GM18526 (cell line): ENCODE data around the gene PLA2G3.

Experiments used
- POLR2A ChIP-seq: IDR thresholded peaks from 3 replicates; pipeline ENCODE4 v1.6.1; 2011; ENCODE audit not compliant: insufficient read length; ENCODE audit errors: extremely low read depth

The PLA2G3 gene

DNA sequence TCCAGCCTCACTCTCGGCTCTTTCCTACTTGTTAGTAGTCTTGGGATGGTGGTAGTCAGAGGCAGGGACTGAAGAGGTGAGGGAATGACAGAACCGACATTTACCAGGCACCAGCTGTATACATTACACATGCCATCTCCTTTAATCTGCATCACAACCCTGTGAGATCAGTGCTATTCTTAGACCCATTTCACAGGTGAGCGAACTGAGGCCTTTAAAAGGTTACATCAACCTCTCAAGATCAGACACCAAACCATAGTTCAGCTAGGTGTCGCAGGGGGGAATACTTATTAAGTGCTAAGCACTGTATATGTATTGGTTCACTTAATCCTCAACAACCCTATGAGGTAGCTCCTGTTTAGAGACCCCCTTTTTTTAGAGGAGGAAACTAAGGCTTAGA lies 5.6 kb downstream of the PLA2G3 start:
- TF ChIP-seq POLR2A, result no peak

DNA sequence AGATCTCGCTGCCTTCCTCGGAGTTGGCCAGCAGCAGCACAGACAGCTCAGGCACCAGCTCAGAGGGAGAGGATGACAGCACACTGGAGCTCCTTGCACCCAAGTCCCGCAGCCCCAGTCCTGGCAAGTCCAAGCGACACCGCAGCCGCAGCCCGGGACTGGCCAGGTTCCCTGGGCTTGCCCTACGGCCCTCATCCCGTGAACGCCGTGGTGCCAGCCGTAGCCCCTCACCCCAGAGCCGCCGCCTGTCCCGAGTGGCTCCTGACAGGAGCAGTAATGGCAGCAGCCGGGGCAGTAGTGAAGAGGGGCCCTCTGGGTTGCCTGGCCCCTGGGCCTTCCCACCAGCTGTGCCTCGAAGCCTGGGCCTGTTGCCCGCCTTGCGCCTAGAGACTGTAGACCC lies 6.4 kb downstream of the PLA2G3 start:
- no peak for TF ChIP-seq POLR2A

DNA sequence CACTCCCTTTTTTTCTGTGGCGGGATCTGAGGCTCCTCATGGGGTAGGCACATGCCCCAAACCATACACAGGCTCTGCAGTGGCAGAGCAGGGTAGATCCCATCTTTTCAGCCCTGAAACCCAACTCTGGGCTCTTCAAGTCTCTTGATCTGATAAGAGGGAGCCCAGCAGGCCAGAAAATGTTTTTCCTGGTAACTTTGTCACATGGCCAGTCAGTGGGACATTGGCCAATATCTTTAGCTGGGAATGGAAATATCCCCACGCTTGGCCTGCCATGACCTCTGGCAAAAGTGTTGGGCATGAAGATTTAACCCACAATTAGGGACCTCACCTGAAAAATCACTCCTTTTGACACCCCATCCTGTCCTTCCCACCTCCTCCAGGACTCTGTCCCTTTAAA lies 9.4 kb downstream of the PLA2G3 start:
- TF ChIP-seq POLR2A, result no peak

DNA sequence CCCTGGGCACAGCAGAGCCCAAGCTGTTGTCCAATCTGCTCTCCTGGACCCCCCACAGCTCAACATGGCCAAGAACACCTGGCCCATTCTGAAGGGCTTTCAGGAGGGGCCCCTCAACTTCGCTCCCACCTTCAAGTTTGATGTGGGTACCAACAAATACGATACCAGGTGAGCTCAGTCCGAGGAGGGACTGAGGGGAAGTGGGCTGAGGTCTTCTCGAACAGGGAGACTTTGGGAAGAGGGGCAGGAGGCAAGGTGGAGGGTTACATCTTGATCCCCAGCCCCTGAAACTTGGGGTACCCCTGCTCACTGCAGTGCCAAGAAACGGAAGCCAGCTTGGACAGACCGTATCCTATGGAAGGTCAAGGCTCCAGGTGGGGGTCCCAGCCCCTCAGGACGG lies 12.2 kb downstream of the PLA2G3 start:
- TF ChIP-seq POLR2A, result no peak

DNA sequence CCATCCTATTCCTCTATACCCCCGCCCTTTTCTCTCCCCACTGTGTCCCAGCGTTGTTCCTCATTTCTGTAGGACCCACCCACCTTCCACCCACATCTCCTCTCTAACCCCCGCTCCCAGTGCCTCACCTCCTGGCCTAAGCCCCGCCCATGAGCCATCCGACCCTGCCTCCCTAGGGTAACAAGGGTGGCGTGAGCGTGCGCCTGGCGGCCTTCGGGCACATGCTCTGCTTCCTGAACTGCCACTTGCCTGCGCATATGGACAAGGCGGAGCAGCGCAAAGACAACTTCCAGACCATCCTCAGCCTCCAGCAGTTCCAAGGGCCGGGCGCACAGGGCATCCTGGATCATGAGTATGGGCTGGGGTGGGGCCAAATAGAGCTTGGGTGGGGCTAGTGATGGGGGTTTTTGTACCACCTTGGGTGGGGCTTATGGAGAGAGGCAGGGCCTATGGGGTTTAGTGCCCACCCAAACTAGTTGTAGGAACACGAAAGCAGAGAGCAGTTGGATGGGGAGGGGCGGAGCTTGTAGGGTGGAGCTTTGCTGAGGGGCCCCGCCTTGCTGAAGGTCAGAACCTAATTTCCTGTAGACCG lies 13.0 kb downstream of the PLA2G3 start:
- TF ChIP-seq POLR2A, result no peak

DNA sequence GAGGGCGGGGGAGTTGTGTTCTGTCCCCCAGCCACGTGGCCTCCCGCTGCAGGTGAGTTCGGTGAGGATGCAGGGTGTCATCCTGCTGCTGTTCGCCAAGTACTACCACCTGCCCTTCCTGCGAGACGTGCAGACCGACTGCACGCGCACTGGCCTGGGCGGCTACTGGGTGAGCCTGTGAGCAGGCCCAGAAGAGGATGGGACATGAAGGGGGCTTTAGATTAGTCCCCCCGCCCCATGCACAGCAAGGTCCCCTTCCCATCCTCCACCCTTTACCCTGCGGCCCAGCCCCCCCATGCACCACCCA lies 13.5 kb downstream of the PLA2G3 start:
- no peak for TF ChIP-seq POLR2A

DNA sequence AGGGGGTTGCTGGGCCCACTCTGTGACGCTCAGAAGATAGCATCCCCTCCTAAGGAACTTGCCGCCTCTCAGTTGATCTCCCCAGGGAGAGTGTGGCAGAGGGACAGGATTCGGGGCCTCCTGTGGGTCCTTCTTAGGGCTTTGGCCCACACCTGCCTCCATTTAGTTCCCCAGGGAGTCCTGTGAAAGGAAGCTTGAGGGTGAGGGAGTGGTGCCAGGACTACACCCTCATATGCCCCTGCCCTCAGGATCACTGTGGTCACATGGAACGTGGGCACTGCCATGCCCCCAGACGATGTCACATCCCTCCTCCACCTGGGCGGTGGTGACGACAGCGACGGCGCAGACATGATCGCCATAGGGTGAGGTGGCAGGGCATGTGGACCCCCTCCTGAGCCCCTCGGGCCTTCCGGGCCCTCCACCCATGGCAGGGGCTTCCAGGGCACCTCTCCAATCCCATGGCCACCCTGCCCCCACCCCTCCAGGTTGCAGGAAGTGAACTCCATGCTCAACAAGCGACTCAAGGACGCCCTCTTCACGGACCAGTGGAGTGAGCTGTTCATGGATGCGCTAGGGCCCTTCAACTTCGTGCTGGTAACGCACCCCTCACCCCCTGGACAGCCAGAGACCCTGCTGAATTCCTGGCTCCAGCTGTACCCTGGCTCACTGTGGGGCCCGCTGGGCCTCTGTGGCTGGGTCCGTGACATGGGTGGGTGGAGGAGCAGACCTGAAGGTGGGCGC lies 14.0 kb downstream of the PLA2G3 start:
- no peak for TF ChIP-seq POLR2A

DNA sequence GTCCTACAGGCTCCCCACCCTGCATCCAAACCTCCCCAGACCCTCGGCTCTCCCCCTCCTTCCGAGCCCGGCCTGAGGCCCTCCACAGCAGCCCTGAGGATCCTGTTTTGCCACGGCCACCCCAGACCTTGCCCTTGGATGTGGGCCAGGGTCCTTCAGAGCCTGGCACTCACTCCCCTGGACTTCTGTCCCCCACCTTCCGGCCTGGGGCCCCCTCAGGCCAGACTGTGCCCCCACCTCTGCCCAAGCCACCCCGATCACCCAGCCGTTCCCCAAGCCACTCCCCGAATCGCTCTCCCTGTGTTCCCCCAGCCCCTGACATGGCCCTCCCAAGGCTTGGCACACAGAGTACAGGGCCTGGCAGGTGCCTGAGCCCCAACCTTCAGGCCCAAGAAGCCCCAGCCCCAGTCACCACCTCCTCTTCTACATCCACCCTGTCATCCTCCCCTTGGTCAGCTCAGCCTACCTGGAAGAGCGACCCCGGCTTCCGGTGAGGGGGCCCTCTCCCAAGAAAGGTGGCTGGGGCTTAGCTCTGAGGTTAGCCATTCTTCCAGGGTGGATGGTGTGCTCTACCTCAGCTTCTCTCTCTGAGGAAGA lies 14.7 kb downstream of the PLA2G3 start:
- TF ChIP-seq POLR2A, result no peak

DNA sequence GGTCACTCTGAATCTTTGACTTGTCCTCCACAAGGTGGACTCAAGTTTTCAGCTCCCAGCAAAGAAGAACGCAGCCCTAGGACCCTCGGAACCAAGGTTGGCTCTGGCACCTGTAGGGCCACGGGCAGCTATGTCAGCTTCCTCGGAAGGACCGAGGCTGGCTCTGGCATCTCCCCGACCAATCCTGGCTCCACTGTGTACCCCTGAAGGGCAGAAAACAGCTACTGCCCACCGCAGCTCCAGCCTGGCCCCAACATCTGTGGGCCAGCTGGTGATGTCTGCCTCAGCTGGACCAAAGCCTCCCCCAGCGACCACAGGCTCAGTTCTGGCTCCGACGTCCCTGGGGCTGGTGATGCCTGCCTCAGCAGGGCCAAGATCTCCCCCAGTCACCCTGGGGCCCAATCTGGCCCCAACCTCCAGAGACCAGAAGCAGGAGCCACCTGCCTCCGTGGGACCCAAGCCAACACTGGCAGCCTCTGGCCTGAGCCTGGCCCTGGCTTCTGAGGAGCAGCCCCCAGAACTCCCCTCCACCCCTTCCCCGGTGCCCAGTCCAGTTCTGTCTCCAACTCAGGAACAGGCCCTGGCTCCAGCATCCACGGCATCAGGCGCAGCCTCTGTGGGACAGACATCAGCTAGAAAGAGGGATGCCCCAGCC lies 15.4 kb downstream of the PLA2G3 start:
- TF ChIP-seq POLR2A, result no peak

DNA sequence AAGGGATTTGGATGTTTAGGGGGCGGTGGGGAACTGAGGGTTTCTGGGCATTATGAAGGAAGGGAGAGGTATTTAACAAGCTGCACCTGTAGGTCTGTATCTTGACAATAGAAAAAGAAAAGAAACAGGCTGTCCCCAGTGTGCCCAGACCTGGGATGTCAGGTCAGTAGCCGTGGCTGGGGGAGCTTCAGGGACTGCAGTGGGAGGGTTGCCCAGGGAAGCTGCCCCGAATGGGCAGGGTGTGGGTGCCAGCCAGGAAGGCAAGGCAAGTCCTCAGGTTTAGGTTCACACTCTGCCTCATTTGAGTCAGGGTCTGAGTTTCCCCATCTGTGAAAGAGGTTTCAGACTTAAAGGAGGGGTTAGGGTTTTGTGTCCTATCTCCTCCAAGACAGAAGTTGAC lies 16.0 kb downstream of the PLA2G3 start:
- no peak for TF ChIP-seq POLR2A

DNA sequence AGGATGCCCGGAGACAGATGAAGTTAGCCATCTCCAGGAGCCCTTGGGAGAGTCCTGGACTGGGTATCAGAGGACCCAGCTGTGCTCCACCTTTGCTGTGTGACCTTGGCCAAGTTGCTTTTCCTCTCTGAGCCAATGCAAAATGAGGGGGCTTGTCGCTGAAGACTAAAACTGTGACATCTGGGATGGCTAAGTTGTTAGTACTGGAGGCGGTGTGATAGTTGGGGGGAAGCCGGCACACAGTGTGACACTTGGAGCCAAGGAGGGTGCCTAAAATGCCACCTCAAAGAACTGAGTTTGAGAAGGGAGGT lies 17.1 kb downstream of the PLA2G3 start:
- TF ChIP-seq POLR2A, result no peak

DNA sequence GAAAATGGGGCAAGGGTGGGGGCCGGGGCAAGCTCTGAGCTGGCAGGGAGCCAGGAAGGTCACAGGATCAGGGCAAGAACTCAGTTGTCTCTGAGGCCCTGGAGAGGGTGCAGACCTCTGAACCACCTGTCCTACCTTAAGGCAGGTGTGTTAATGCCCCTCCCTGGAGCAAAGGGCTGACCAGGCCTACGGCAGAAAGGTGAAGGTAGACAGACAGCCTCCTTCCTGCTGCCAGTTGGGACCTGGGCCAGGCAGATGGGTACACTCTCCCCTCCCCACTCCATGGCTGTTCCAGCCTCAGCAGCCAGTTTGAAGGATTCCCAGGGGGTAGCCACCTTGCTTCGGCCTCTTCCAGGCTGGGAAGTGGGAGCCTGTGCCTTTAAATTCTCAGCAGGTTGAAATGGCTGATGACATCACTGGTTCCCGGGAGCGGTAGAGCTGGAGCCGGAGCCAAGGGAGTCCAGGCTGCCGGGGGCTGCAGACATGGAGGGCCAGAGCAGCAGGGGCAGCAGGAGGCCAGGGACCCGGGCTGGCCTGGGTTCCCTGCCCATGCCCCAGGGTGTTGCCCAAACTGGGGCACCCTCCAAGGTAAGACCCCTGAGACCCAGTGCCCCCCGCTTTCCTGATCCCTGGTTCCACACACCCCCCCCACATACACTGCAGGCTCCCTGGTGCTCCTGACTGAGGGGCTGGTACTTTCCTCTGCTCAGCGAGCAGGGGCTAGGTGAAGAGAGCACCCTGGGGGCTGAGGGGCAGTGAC lies 17.6 kb downstream of the PLA2G3 start, which contains the start of gene INPP5J:
Gene INPP5J (plus strand): TSS at position 435 of the 760 bp plus-strand sequence. CDS start 49 bp downstream, at position 484.
- TF ChIP-seq POLR2A, result no peak

DNA sequence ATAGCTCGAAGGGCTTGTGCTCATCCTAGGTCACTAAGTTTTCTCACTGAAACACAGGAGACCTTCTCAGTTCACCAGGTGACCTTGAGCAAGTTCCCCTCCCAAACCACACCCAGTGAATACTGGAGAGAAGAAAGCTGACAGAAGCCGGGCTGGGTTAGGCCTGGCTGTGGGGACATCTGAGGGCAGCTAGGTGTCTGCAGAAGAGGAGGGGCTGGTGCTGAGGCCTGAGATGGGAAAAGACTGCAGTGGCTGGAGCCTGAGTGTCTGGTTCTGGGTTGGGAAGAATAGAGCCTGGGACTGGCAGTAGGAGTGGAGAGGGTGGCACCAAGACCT lies 18.1 kb downstream of the PLA2G3 start:
- no peak for TF ChIP-seq POLR2A

DNA sequence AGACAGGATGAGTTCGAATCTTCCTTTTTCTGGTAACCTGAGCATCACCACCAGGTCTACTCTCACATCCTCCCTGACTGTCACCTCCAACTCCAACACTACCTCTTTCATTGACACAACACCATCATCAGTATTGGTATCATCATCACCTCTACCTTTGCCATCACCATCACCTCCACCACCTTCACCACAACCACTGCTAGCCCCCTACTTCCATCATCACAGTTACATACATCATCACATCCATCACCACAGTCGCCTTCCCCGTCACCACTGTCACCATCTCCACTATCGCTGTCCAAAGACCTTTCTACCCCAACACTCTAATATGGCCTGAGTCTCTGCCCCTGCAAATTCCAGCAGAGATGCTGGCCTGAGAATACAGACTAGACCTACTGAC lies 18.9 kb downstream of the PLA2G3 start:
- TF ChIP-seq POLR2A, result no peak

DNA sequence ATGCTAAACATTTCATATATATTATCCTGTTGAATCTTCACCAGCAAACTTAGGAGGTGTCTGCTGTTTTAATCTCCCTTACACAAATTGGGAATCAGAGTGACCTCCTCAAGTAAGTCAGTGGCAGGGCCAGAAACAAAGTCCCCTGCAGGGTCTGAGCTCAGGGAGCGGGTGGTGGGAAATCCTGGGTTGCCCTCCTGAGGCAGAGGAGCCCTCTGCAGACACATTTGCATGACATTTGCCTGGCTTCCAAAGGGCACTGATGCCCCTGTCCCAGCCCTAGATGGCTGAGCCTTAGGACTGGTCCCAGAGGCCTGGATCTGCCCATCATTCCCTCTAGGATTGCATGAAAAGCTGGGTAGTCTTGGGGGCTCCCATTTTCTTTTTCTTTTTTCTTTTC lies 19.7 kb downstream of the PLA2G3 start:
- TF ChIP-seq POLR2A, result no peak

DNA sequence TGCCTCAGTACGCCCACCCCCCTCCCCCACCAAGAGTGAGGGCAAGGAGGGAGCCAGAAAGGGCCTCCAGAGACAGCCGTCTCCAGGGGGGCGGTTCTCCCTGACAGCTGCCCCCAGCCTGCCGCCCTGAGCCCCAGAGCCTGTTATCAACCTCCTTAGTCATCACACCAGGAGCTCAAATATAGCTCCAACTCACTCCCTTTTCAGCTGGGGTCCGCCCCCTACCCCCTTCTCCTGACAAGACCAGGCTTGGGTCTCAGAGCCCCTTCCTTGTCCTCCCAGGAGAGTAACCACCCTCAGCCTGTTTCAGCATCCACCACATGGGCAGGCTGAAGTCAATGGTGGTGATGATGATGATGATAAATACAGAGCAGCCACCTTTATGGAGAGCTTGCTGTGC lies 20.1 kb downstream of the PLA2G3 start:
- no peak for TF ChIP-seq POLR2A
